CMK (cell line): Measurements from ENCODE around the gene PTGR2.
"Not testable (repeated sequence)": the region's sequence is repeated elsewhere in the genome, so short reads cannot be mapped to it uniquely, and the experiment has no call there.

Experiments used
- DNase-seq: peaks from one replicate; pipeline ENCODE4 v3.0.0-alpha.2; 2010; ENCODE audit warnings: low read depth

PTGR2 gene

DNA sequence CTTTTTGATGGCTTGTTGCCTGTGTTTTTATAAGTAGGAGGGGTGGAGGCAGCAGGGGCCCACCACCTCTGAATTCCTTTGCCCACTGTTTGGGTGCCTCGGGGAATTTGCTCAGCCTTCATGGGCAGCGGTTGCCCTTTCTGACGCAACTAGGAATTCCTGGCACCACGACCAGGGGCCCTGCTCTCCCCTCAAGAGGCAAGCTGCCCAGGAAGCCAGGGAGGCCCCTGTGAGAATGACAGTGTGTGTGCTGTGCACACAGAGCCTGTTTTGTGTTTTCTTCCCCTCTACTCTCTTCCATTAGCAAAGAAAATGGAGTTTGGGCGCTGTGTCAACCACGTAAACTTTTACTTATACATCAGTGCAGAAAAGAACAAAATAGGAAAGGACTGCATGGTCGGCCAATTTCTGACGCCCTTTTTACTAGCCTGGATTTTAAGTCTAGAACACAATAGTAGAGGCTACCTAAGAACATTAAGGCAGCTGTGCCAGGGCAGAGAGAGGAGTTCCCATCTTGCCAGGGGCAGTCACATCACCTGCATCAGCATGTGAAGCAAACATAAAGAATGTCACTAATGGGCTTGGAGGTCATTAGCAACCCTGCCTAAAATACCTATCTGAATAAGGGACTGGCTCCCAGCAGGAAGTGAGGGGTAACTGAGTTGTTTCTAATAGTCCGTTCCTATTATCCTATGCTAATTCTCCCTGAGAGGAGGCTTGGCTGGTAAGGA, 17.9 kb upstream of the PTGR2 start:
- DNase-seq = no peak

DNA sequence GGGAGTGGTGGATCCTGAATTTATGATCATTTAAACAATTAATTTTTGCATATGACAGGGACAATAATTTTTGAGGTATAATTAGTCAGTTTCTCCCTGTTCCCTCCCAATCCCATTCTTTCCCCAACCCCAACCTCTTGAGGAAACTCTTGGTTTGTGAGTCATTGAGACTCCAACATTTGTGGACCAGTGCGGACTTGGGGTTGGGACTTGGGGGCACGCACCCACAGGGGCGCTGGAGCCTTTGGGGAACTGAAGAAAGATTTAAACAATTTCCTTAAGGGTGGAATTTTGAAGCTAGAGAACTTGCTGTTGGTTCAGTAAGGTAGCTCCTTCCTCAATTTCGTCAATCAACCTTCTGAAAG, 17.4 kb upstream of the PTGR2 start:
- DNase-seq = no peak

DNA sequence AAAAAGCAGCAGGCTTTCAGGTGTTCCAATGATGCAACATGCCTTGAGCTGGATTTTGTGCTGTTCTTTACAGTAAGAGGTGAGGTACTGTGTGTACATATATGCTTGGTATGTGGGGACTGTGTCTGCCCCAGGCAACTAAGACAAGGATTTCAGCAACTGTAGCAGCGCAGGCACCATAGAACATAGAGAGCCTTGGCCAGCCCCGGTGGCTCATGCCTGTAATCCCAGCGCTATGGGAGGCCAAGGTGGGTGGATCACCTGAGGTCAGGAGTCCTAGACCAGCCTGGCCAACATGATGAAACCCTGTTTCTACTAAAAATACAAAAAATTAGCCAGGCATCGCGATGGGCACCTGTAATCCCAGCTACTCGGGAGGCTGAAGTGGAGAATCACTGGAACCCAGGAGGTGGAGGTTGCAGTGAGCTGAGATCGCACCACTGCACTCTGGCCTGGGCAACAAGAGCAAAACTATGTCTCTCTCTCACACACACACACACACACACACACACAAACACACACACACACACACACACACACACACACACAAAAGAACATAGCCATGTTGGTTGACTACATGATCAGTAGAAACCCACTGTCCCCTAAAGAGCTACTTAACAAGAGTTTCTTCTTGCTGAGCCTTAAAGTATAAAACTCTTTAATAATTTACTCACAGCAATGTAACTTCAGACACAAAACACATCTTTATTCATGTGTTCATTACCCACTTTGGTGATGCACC, 13.2 kb upstream of the PTGR2 start:
- not testable (repeated sequence) for DNase-seq

DNA sequence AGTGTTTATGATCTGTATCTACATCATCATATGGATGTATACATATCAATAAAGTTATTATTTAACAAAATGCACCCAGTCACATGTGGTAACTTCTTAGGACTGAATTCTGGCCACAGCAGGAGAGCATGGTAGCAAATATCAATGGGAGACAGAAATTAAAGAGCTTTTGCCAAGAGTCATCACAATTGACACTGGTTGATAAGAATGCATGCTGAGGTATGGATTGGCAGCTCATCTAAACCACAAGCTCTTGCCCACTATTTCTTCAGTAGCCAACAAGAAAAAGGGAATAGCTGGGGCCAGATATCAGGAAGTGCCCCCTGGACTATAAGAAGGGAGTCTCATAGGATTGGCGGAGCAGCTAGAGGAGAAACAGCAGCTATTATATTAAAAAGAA, 9.4 kb upstream of the PTGR2 start:
- no peak for DNase-seq

- no peak for DNase-seq
These were observed 8.8 kb upstream of the PTGR2 start for GRCh38 chr14:73842851-73843250.

DNA sequence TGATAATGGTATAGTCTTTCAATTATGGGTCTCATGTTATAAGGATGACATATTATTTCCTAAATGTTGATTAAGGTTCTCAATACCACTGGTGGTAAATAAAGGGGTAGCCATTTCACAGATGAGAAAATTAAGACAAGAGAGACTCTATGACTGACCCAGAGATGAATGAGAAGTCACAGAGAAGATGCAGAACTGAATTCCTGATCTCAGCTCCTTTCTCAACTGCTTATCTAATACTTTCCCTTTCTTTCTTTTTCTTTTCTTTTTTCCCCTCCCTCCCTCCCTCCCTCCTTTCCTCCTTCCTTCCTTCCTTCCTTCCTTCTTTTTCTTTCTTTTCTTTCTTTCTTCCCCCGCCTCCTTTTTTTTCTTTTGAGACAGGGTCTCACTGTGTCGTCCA, 8.3 kb upstream of the PTGR2 start:
- DNase-seq = no peak

DNA sequence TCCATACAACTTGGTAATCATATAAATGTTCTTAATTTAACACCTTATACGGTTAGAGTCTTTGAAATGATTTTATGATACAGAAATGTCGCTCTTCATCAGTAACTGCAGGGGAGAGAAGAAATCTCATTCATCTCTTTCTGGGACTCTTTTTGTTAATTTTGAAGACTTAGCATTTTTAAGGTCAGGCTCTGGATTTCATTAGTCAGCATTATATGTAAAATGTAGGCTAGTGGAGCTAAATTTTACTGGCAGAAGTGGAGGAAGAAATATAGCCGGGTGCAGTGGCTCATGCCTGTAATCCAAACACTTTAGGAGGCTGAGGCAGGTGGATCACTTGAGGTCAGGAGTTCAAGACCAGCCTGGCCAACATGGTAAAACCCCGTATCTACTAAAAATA, 4.7 kb upstream of the PTGR2 start:
- DNase-seq = no peak

GRCh38 chr14:73851000-73851399, 631 bp upstream of the PTGR2 start:
- no peak for DNase-seq

DNA sequence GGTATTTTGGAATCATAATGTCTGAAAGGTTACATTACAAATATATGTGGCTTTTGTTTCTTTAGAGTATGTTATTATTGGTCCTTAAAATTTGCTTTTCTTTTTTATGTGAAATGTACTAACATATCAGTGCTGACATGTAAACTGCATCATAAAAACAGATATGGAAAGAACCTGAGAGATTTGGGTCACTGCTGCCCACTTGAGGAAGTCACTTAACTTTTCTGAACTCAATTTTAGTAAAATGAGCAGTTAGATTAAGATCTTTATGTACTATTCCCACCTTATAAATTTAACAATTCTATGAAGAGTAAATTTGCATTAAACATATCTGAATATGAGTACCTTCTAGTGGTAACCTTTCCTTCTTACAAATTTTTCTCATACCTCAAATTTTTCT, 7.5 kb downstream of the PTGR2 start:
- DNase-seq = no peak

DNA sequence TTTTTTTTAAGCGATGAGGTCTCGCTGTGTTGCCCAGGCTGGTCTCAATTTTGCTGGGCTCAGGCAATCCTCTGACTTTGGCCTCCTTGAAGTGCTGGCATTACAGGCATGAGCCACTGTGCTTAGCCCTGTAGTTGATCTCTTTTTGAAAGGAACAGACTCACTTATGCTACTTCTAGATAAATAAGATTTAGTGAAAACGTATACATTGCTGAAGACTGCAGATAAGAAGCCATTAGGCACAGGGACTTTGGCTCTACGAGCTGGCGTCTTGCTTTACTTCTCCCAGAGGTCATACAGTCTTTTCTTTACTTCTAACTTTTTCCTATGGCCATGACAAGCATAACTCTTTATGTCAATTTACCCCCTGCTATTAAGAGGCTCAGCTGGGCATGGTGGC, 9.4 kb downstream of the PTGR2 start:
- no peak for DNase-seq

GRCh38 chr14:73862480-73862879, 10.8 kb downstream of the PTGR2 start:
- DNase-seq = no peak

- DNase-seq = no peak
These were observed 11.6 kb downstream of the PTGR2 start for GRCh38 chr14:73863209-73863608.

DNA sequence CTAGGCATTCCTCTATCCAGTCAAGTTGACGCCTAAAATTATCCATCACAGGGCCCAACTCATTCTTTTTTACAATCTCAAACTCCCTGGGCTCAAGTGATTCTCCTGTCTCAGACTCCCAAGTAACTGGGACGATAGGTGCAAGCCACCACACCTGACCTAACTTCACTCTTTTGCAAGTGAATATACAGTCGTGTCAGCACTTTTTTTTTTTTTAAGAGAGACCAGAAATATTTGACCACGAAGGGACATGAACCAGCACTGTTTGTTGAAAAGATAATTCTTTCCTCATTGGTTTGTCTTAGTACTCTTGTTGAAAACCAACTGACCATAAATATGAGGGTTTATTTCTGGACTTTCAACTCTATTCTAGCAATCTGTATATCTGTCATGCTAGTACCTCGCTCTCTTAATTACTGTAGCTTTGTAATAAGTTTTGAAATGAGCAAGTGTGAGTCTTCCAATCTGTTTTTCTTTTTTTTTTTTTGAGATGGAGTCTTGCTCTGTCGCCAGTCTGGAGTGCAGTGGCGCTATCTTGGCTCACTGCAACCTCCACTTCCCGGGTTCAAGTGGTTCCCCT, 14.0 kb downstream of the PTGR2 start:
- no peak for DNase-seq

GRCh38 chr14:73869754-73870153, 18.1 kb downstream of the PTGR2 start:
- DNase-seq = not testable (repeated sequence)

- no peak for DNase-seq
These were observed 19.0 kb downstream of the PTGR2 start for GRCh38 chr14:73870525-73871235.

- DNase-seq = no peak
These were observed 22.0 kb downstream of the PTGR2 start for GRCh38 chr14:73873660-73874059.

DNA sequence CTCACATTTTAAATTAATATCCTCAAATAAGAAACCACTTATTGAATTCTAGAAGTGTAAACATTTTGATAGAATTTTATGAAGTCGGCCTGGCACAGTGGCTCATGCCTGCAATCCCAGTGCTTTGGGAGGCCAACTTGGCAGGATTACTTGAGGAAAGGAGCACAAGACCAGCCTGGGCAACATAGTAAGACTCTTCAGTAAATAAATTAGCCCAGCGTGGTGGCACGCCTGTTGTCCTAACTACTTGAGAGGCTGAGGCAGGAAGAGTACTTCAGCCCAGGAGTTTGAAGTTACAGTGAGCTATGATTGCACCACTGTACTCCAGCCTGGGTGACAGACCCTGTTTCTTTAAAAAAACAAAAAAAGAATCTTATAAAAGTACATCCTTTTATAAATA, 26.2 kb downstream of the PTGR2 start:
- DNase-seq = no peak

- no peak for DNase-seq
These were observed 26.8 kb downstream of the PTGR2 start for GRCh38 chr14:73878436-73878835.

- no peak for DNase-seq
These were observed 27.4 kb downstream of the PTGR2 start for GRCh38 chr14:73879027-73879426.

DNA sequence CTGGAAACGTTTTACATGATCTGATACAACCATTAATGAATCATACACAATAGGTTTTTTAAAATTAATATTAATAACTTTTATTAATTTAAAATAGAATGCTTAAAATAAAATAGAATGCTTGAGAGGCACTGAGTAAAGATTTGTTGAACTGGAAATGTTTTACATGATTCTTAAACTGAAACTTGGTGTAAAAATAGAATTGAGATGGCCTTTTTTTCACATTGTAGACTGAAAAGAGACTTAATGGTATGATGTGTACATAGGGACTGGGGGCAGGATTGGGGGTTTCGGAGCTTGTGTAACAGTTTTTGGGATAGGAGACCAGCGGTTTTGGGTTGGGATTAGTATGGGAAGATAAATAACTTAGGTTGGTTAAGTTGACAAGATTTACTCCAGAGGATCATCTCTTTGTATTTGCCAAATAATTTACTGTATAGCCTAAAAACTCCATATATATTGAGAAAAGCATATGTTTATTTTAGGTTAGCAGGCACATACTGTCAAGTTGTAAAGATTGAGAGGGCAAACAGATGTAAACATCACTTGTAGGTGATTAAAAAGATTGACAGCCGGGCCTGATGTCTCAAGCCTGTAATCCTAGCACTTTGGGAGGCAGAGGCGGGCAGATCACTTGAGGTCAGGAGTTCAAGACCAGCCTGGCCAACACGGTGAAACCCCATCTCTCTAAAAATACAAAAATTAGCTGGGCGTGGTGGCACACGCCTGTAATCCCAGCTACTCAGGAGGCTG, 33.0 kb downstream of the PTGR2 start:
- DNase-seq = no peak

- DNase-seq = peak; percentile 89
These were observed 35.1 kb downstream of the PTGR2 start, which contains the start of gene ZNF410 for GRCh38 chr14:73886449-73887317. Gene ZNF410, plus strand, starts transcription at chr14:73886859. Its CDS starts 5,317 bp downstream, at chr14:73892176.
